ENCODE data around the gene TNNI2. TPM values are rescaled to one million over a fixed set of nuclear protein-coding genes. Genes with fewer than 3 reads are reported as not detected.

Gene TNNI2
- total and polyA plus RNA-seq, 10 of the 15 experiments (the other 5 are each of a cell fraction or from before 2014, with no cell fraction given): 0.14 to 0.79 (median 0.37) TPM; not detected in 4

DNA sequence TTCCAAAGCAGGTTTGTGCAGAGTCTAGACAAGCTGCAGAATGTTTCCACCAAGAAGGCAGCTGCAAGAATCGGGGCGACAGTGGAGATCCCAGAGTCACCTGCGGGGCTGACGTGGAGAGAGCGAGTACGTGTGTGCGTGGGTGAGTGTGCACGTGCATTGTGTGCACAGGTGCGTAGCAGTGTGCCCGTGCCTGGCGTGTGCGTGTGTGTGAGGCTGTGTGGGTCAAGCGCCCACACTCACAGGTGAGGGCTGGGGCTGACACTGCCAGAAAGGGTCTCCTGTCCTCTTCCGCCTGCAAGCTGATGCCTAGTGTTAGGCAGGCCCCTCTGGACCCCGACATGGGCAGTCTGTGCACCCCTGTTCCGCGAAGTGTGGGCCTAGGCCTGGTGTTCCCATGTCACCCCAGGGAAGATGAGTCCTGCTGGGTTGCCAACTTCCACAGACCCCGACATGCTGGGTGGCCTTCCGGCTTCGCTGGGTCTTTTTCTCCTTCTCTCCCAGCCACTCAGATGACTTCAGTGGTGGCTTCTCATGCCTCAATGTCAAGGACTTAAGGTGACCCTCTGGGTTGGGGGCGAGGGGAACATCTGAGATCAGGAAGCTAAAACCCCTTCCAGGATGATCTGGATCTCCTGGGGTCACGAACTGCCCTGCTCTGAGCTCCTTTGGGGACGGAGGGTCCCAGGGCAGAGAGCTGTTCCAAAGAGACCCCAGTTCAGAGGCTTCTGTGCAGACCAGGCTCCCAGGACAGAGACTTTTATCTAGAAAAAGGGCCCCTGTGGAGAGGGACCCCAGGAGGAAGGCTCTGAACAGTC lies 14.4 kb upstream of the TNNI2 start:
- POLR2A ChIA-PET: no interaction called here
- H3K79me2 ChIP-seq (ENCODE audit: control insufficient read depth, insufficient read depth, low read length): no peaks in the 10 kb centered on the region

More for the DNA sequence above, 14.4 kb upstream of the TNNI2 start:
- H3K27ac ChIP-seq (ENCODE audit: control insufficient read depth, insufficient read depth): no peak overlapping the region
- H3K4me2 ChIP-seq (ENCODE audit: control insufficient read depth, insufficient read depth): no peak overlapping the region
- no peak overlapping the region for H3K9ac ChIP-seq (ENCODE audit: control insufficient read depth, insufficient read depth, low read length)
- no TSS peak for BruUV-seq (replicated peaks)
- H2AFZ ChIP-seq (ENCODE audit: control insufficient read depth, low read depth, low read length): no peak overlapping the region
- intact Hi-C loops (cut with micrococcal nuclease; ENCODE audit: unreplicated experiment): no loop called here
- in situ Hi-C loops (cut with MboI): loop anchor here (5.0 kb wide), 2 partner anchors 127 to 328 kb away; partner anchors contain the start of gene KRTAP5-6
- H3K4me3 ChIP-seq: no peak overlapping the region
- 24% methylated on average over 23 of the region's 23 CpGs for WGBS (ENCODE audit: insufficient coverage, insufficient replicate concordance, low lambda C conversion rate, missing lambda C conversion rate)
- no peak for FAIRE-seq
- H4K20me1 ChIP-seq (ENCODE audit: control insufficient read depth, insufficient read depth): no peaks in the 10 kb centered on the region
- no peaks in the 10 kb centered on the region for H3K36me3 ChIP-seq (ENCODE audit: control insufficient read depth in 2 of 2, insufficient read depth in 2 of 2, low read length in 1 of 2)
- TF ChIP-seq ATF2 (IDR thresholded peaks at IDR 0.05; ENCODE audit: low read length) (no peak), BCL3 (IDR thresholded peaks at IDR 0.05; ENCODE audit: borderline replicate concordance, insufficient read depth, low read depth, low read length, poor library complexity, severe bottlenecking) (no peak), BHLHE40 (IDR thresholded peaks at IDR 0.05; ENCODE audit: borderline replicate concordance in 1 of 2, low read depth in 2 of 2, low read length in 1 of 2) (peak in 1 of 2 experiments; percentile 73; a peak in 2 of 4 replicates), CTCF (IDR thresholded peaks at IDR 0.05 in 2 of 3, conservative IDR thresholded peaks at IDR 0.05 in 1 of 3; ENCODE audit: control insufficient read depth in 2 of 3, extremely low read depth in 1 of 3, insufficient read depth in 1 of 3, low read depth in 3 of 3, low read length in 3 of 3) (no peak)
- no peaks in the 10 kb centered on the region; the same call in 2 of the 3 replicates for H3K9me3 ChIP-seq (replicated peaks; ENCODE audit: control insufficient read depth, insufficient read depth, low read length)
- no peaks in the 10 kb centered on the region for H3K4me1 ChIP-seq (ENCODE audit: control insufficient read depth, insufficient read depth, low read length)
- DNase-seq (ENCODE audit: low read depth, low spot score): no peak
- ChIA-PET RAD21 (ENCODE audit: unreplicated experiment) (no interaction called here), SMC1A (ENCODE audit: uncharacterized antibody, unreplicated experiment) (no interaction called here), CTCF (interaction anchor here (0.7 to 2.0 kb wide), 5 partner anchors 117 to 335 kb away, joined by 3 to 6 read pairs (median 4); no protein-coding TSS in a partner anchor)
- ATAC-seq: no peak
- H3K27me3 ChIP-seq (replicated peaks in 1 of 2; ENCODE audit: control insufficient read depth in 2 of 2, insufficient read depth in 2 of 2, low read length in 1 of 2): peaks cover 0 to 2% of the 10 kb centered on the region in 2 experiments; a peak in 2 of 4 replicates
